Measurements from ENCODE around the gene PMVK.

PMVK gene

GRCh38 chr1:154951901-154952657 is 15.6 kb upstream of the PMVK start:
- peak in 1 of 2 donors; percentile 37 for DNase-seq (ENCODE audit: low read depth in 2 of 2)

GRCh38 chr1:154948079-154948478 is 11.6 kb upstream of the PMVK start:
- no peak for DNase-seq (ENCODE audit: low read depth in 2 of 2)

- DNase-seq (ENCODE audit: low read depth in 2 of 2): no peak
Measured at GRCh38 chr1:154945962-154946850, 9.7 kb upstream of the PMVK start.

- no peak for DNase-seq (ENCODE audit: low read depth in 2 of 2)
Measured at GRCh38 chr1:154945160-154945961, 8.8 kb upstream of the PMVK start.

DNA sequence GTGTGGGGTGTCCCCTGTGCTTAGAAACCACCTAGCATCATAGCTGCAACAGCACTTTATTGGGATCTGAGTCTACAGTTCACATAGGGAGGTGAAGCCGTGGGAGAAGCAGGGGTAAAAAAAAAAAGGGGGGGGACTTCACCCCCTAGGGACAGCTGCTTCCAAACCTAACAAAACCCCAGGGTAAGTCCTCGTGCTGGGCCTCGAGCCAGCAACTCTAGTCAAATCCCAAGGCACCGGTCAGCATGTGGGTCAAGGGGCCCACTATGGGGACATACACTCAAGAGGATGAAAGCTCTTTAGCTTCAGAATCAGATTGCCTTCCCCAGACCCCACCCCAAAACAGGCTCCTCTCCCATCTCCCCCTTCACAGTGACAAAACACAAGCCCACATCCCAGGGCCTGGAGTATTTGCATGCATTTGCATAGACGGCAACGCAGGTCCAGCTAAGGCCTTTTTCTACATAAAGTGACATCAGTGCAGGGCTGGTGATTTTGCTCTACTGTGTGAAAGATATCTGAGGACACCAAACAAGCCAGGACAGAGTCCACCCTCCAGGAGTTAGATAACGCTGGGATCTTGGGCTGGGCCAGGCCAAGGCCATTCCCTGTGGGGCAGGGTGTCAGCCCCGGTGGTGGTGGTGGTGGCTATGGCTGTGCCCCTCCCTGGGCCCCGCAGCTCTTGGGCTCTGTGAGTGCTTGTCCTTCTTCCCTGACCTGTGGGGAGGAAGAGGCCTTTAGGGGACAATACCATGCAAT is 8.1 kb upstream of the PMVK start:
- no peak for DNase-seq (ENCODE audit: low read depth in 2 of 2)

DNA sequence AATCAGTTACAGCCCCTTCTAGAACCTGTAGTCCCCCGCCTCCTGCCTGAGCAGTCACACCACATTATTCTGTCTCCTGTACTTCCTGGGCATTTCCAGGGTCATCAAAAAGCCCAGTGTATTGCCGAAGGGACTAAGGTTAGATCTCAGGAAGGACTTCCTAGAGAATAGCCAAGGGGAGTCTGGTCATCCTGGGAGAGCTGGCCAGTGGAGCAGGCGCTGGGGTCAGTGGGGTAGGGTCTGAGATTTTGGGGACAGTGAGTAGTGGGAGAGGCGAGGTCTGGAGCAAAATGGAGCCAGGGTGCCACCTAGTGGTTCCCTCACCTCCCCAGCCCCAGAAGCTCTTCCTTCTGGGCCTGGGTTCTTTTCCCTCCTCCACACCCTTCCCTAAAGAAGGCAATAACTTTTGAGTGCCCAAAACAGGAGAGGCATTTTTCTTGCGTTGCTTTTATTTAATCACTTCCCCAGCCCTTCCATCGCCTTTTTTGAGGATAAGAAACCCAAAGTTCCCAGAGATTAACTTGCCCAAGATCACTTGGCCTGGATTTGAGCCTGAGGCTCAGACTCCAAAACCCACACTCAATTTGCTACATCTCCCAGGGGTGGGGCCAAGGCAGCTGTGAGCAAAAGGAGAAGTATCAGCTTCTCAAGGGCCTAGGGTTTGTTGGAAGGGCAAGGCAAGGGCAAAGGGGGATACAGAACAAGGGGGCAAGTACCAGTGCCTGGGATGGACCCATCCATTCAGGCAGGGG is 7.3 kb upstream of the PMVK start:
- DNase-seq (ENCODE audit: low read depth in 2 of 2): no peak

DNA sequence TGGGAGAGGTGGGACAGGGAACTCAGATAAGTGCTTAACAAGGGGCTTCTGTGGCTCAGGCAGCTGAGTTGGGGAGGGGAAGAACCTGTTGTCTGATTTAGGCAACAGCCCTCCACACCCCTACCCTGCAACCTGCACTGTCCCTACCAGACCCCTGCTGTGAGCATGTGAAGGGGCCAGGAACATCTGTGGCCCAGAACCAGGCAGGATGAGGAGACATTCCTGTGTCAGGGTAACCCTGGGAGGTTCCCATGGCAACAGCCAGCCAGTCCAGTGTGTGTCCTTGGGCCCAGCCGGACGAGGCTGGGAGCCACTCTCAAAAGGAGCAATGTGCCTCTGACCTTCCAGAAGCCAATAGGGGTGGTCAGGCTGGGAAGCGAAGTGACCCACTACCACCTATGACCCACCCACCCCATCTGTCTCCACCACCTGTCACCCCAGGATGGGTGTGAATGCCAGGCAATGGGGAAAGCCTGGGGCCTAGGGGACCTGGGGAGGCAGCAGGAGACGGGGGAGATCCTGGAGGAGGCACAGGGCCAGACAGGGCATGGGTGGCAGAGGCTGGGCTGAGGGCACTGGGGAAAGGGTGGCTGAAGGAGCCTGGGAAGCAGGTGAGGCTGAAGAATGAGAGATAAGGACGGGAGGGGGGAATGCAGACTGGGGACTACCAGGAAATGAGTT is 5.0 kb upstream of the PMVK start:
- DNase-seq (ENCODE audit: low read depth in 2 of 2): no peak

- DNase-seq (ENCODE audit: low read depth in 2 of 2): no peak
Measured at GRCh38 chr1:154940651-154941194, 4.2 kb upstream of the PMVK start.

DNA sequence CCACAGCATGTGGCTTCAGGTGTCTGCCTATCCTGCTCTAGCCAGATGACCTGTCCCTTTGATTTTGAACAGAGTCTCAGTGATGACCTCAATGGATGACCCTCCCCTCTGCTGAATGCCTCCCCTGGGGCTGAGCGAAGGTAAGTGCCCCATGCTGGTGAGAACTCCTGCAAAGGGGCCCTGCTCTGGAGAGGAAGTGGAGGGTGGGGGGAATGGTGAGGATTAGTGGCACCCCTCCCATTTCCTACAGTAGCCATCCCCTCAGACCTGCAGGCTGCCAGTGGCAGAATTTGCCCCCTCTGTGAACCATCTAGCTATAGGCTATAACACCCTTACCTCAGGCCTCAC is 3.7 kb upstream of the PMVK start:
- DNase-seq (ENCODE audit: low read depth in 2 of 2): no peak

DNA sequence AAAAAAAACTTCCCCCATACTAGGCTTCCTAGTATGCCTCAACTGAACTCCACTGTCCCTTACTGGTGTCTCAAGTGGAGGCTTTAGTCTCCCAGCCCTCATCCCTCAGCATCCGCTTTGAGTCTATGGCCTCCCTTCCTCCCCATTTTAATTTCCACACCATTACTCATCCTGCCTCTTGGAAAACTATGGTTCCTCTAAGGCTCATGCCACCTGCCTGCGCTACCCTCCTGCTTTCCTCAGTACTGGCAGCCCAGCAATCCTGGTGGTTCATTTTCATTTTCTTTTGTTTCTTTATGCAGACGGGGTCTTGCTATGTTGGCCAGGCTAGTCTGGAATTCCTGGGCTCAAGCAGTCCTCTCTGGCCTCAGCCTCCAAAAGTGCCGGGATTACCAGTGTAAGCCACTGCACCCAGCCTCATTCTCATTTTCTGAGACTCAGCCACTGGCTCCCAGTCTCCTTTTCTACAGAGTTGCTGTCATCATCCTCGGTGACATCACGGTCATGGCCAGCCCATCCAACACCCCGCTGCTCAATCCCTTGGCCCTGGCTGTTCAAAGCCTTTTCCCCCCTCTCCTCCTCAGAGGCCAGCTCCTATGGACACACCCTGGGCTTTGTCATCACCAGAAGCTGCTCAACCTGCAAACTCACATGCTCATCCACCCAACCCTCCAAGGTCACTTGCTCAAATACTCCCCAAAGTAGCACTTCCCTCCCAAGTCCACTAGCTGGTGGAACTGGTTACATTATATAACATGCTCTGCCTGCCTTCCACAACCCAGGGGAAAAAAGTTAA is 2.3 kb upstream of the PMVK start:
- DNase-seq (ENCODE audit: low read depth in 2 of 2): no peak

DNA sequence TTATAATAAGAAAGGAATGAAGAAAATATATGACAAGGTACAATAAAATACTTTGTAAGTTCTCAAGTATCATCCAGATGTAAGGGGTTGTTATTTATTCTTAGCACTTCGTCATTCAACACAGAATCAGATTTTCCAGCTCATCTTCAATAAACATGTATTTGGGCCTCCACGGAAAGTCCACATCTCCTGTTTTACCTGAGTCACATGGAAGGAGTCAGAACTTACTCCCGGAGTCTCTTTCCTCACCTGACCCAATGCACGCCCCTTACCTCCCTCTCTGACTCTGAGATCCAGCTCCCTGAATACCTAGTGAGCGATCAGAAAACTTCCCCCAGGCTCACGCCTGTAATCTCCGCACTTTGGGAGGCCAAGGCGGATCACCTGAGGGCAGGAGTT is 1.5 kb upstream of the PMVK start:
- DNase-seq (ENCODE audit: low read depth in 2 of 2): no peak

DNA sequence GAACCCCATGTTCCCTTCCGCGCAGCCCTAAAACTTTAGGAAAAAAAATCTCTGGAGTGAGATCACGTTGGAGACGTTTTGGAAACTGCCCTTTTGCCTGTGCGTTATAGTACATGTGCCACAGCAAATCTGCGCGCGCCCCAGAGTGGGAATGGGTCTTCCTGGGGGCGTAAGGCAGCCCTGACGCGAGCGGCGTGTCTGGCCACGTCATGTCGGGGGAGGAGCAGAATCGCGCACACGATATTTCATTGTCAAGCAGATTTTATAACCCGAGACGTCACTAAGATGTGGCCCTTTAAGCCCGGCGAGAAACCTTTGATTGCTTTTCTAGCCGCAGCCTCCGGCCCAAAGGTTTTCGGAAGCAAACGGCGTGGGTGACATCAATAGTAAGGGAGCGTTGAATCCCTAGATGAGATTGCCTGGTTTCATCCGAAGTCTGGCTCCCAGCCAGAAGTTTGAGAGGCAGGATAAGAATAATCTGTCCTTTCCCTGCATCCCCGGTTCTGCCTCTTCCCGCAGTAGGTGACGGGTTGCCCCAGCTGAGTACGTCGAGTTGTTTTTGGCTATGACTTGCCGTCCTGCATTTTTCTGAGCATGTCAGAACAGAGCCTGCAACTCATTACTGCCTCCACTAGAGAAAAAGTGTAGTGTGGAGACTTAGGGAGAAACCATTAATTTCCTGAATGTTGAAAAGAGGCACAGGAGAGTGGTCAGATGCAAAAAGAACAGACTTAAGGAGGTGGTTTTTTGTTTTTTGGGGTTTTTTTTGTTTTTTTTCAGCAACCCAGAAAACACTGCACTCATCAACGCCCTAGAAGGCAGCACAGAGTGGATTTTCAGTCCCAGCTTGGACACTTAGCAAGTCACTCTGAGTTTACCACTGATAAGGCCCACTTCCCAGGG is 817 bp upstream of the PMVK start:
- DNase-seq (ENCODE audit: low read depth in 2 of 2): peak; percentile 83

GRCh38 chr1:154935749-154936554 is 567 bp downstream of the PMVK start:
- no peak for DNase-seq (ENCODE audit: low read depth in 2 of 2)

GRCh38 chr1:154934358-154934948 is 2.1 kb downstream of the PMVK start:
- DNase-seq (ENCODE audit: low read depth in 2 of 2): no peak

GRCh38 chr1:154931940-154932487 is 4.5 kb downstream of the PMVK start:
- DNase-seq (ENCODE audit: low read depth in 2 of 2): no peak

GRCh38 chr1:154926201-154926600 is 10.3 kb downstream of the PMVK start:
- DNase-seq (ENCODE audit: low read depth in 2 of 2): no peak

Data from stimulated activated CD8-positive, alpha-beta memory T cell treated with anti-CD3 and anti-CD28 coated beads, Interleukin-7, amount 100 ng/mL, for 4 hours (primary cell).